K562 (cell line): ENCODE data around the gene SLC52A1. TPM values are rescaled to one million over a fixed set of nuclear protein-coding genes. Genes with fewer than 3 reads are reported as not detected.
A peak's percentile ranks its signal among the peaks of the same experiment; 100 is the strongest.

Experiments used
- ATAC-seq: fragments of 200-7000 bp; cut with Tn5 transposase; 3 replicates; pipeline ENCODE4 v1.9.1; 2020; ENCODE audit warnings: moderate library complexity
- BruUV-seq: library from RNA; stranded (reverse); fragments of 400-500 nt; replicated peaks from 2 replicates; lab custom pipeline; 2021; lab: Mats Ljungman, UMichigan
- CTCF ChIA-PET: fragments of 300-600 bp; formaldehyde crosslinking; extraction: SDS; loops from one replicate; lab custom pipeline; 2021; ENCODE audit warnings: low intra/inter-chr PET ratio; lab: Yijun Ruan, JAX
- POLR2A ChIA-PET: fragments of 300-600, 350-650 bp; sonication (Branson Sonifier 250); formaldehyde crosslinking; extraction: SDS; loops from one replicate; lab custom pipeline; 2021; ENCODE audit warnings: antibody characterized with exemption, inconsistent platforms; lab: Yijun Ruan, JAX
- DNase-seq, 4 experiments: peaks; one replicate each; pipeline versions ENCODE4 v3.0.0 to v3.0.0-alpha.2; 2011 to 2018; ENCODE audit warnings: low spot score in 3 of 4, mixed read lengths in 3 of 4; ENCODE audit errors: extremely low read depth in 1 of 4
- FAIRE-seq: peaks from 2 replicates; lab custom pipeline; 2011; peaks lifted over from hg19 to GRCh38; lab: Jason Lieb, UNC
- H2AFZ ChIP-seq: 2 replicates; pipeline ENCODE4 v1.6.0; 2011; ENCODE audit warnings: low read depth, low read length, control low read depth, inconsistent platforms
- H3K27ac ChIP-seq: fragments of 200-600 bp; 3 replicates; pipeline ENCODE4 v1.8.0; 2011; ENCODE audit warnings: low read depth, mild to moderate bottlenecking, control low read depth, inconsistent platforms, low read length, moderate library complexity, mixed read lengths; ENCODE audit errors: extremely low read depth
- H3K27me3 ChIP-seq, 2 experiments: fragments of 300-600 bp in 1 of 2; 2 replicates in 1 of 2; 3 replicates in 1 of 2; pipeline versions ENCODE4 v1.6.0 to v1.8.0; 2011; ENCODE audit warnings: inconsistent platforms in 2 of 2, low read length in 2 of 2, mild to moderate bottlenecking in 1 of 2, mixed read lengths in 1 of 2, moderate library complexity in 1 of 2; ENCODE audit not compliant: control insufficient read depth in 2 of 2, insufficient read depth in 2 of 2
- H3K36me3 ChIP-seq: fragments of 300-600 bp; 3 replicates; pipeline ENCODE4 v1.8.0; 2011; ENCODE audit warnings: mild to moderate bottlenecking, low read length, inconsistent platforms; ENCODE audit not compliant: control insufficient read depth, insufficient read depth
- H3K4me1 ChIP-seq, 2 experiments: fragments of 200-600 bp in 1 of 2; replicated peaks in 1 of 2; 2 replicates in 1 of 2; 3 replicates in 1 of 2; pipeline versions ENCODE4 v1.5.1 to v1.8.0; 2011; ENCODE audit warnings: inconsistent platforms in 2 of 2, low read length in 2 of 2, mild to moderate bottlenecking in 1 of 2, mixed read lengths in 1 of 2, moderate library complexity in 1 of 2; ENCODE audit not compliant: control insufficient read depth in 2 of 2, insufficient read depth in 2 of 2
- H3K4me2 ChIP-seq: 2 replicates; pipeline ENCODE4 v1.6.1; 2011; ENCODE audit warnings: low read length, control low read depth, inconsistent platforms, mixed read lengths; ENCODE audit not compliant: insufficient read depth
- H3K4me3 ChIP-seq: fragments of 200-600 bp; sonication (generic), shearing (Covaris generic); 2 replicates; pipeline ENCODE4 v1.5.1; 2016; ENCODE audit warnings: control low read depth, inconsistent platforms
- H3K79me2 ChIP-seq: fragments of 200-600 bp; 3 replicates; pipeline ENCODE4 v1.8.0; 2011; ENCODE audit warnings: low read length, inconsistent platforms; ENCODE audit not compliant: control insufficient read depth, insufficient read depth
- H3K9ac ChIP-seq, 2 experiments: 2 replicates each; pipeline versions ENCODE4 v1.6.0 to v1.6.1; 2011; ENCODE audit warnings: low read depth in 2 of 2, low read length in 2 of 2, control low read depth in 1 of 2, inconsistent platforms in 1 of 2, mild to moderate bottlenecking in 1 of 2, mixed read lengths in 1 of 2; ENCODE audit not compliant: insufficient read depth in 1 of 2
- H3K9me1 ChIP-seq: one replicate; pipeline ENCODE4 v1.6.0; 2011; ENCODE audit warnings: inconsistent platforms, mild to moderate bottlenecking, low read length, moderate library complexity; ENCODE audit not compliant: control insufficient read depth, insufficient read depth
- H3K9me3 ChIP-seq: replicated peaks from 2 replicates; pipeline ENCODE4 v1.5.1; 2011; ENCODE audit warnings: low read depth, low read length, inconsistent platforms; ENCODE audit not compliant: control insufficient read depth, insufficient read depth
- H4K20me1 ChIP-seq: replicated peaks from 2 replicates; pipeline ENCODE4 v1.6.1; 2011; ENCODE audit warnings: low read length, inconsistent platforms, mixed read lengths; ENCODE audit not compliant: control insufficient read depth, insufficient read depth
- BCOR ChIP-seq: fragments of 450-650 bp; IDR thresholded peaks from 2 replicates; pipeline ENCODE4 v1.6.1; 2016
- CBX1 ChIP-seq: sonication (generic); IDR thresholded peaks from 2 replicates; pipeline ENCODE4 v1.6.1; 2016; ENCODE audit warnings: antibody characterized with exemption, low read depth, mild to moderate bottlenecking
- CREM ChIP-seq: IDR thresholded peaks from 2 replicates; pipeline ENCODE4 v1.6.1; 2014; ENCODE audit warnings: antibody characterized with exemption, low read depth
- DDX20 ChIP-seq: fragments of 450-650 bp; IDR thresholded peaks from 2 replicates; pipeline ENCODE4 v1.6.1; 2016; ENCODE audit warnings: missing genetic modification characterization, low read depth, mild to moderate bottlenecking, missing compliant biosample characterization, moderate library complexity
- ETV6 ChIP-seq, 3 experiments: fragments of 150-350 bp in 1 of 3; sonication (generic) in 1 of 3; formaldehyde crosslinking in 1 of 3; IDR thresholded peaks; 2 replicates each; pipeline versions ENCODE4 v1.6.1 to v1.8.0; 2014 to 2022; ENCODE audit warnings: borderline replicate concordance in 2 of 3, low read depth in 2 of 3, antibody characterized with exemption in 1 of 3, low read length in 1 of 3, mild to moderate bottlenecking in 1 of 3, missing genetic modification reagents in 1 of 3
- FOSL1 ChIP-seq: fragments of 200-800 bp; sonication (Bioruptor generic); conservative IDR thresholded peaks from 2 replicates; pipeline ENCODE4 v1.6.1; 2016; ENCODE audit warnings: missing genetic modification characterization, missing compliant biosample characterization
- FOXP1 ChIP-seq: sonication (generic); formaldehyde crosslinking; IDR thresholded peaks from 2 replicates; pipeline ENCODE4 v1.8.0; 2022; ENCODE audit warnings: mild to moderate bottlenecking, missing genetic modification reagents
- HIVEP1 ChIP-seq: fragments of 250-450 bp; sonication (Bioruptor Pico); IDR thresholded peaks from 2 replicates; pipeline ENCODE4 v1.4.0; 2020; ENCODE audit warnings: mild to moderate bottlenecking
- KAT2B ChIP-seq: IDR thresholded peaks from one replicate; pipeline ENCODE4 v1.6.1; 2012; ENCODE audit warnings: low read depth, mild to moderate bottlenecking, control low read depth, inconsistent platforms, low read length, moderate library complexity
- POLR2AphosphoS5 ChIP-seq: IDR thresholded peaks from 2 replicates; pipeline ENCODE4 v1.6.1; 2011; ENCODE audit warnings: mild to moderate bottlenecking, low read depth, low read length, moderate library complexity; ENCODE audit not compliant: control insufficient read depth, insufficient read depth
- PYGO2 ChIP-seq: fragments of 450-650 bp; IDR thresholded peaks from 2 replicates; pipeline ENCODE4 v1.6.1; 2016; ENCODE audit warnings: mild to moderate bottlenecking, missing genetic modification characterization, moderate library complexity, missing compliant biosample characterization
- SIX5 ChIP-seq, 2 experiments: IDR thresholded peaks; 2 replicates each; pipeline ENCODE4 v1.6.1; 2011; ENCODE audit warnings: low read length in 2 of 2, borderline replicate concordance in 1 of 2, low read depth in 1 of 2, mild to moderate bottlenecking in 1 of 2, moderate library complexity in 1 of 2; ENCODE audit not compliant: insufficient read depth in 1 of 2
- TCF7L2 ChIP-seq: fragments of 150-350 bp; IDR thresholded peaks from 2 replicates; pipeline ENCODE4 v1.6.1; 2016; ENCODE audit warnings: low read depth, mild to moderate bottlenecking, low read length, moderate library complexity
- ZC3H8 ChIP-seq: fragments of 450-650 bp; IDR thresholded peaks from 2 replicates; pipeline ENCODE4 v1.6.1; 2017
- ZNF121 ChIP-seq: sonication (generic); formaldehyde crosslinking; conservative IDR thresholded peaks from 2 replicates; pipeline ENCODE4 v1.8.0; 2022; ENCODE audit warnings: missing genetic modification reagents
- ZNF584 ChIP-seq: fragments of 200-800 bp; sonication (Bioruptor generic); IDR thresholded peaks from 2 replicates; pipeline ENCODE4 v1.6.1; 2016; ENCODE audit warnings: low read depth, mild to moderate bottlenecking, missing genetic modification characterization, missing compliant biosample characterization
- WGBS: fragments of 100-300 bp; shearing (Covaris generic); methylation state at CpG from one replicate; pipeline ENCODE4 v1.1.6; 2016; ENCODE audit warnings: low coverage, mixed read lengths; ENCODE audit not compliant: insufficient coverage; ENCODE audit errors: missing lambda C conversion rate; 5-methylcytosine and 5-hydroxymethylcytosine counted together
- in situ Hi-C: fragments of 300-500 bp; cut with MboI; formaldehyde crosslinking; loops from 4 replicates; pipeline ENCODE4 v1.15.0; 2018; ENCODE audit warnings: inconsistent platforms, mixed read lengths
- intact Hi-C: fragments of 100-400 bp; cut with micrococcal nuclease; formaldehyde crosslinking; loops from 2 replicates; pipeline ENCODE4 v1.14.2; 2022
- polyA plus RNA-seq, 8 experiments: library from polyadenylated mRNA; depleted of rRNA in 4 of 8; stranded (reverse) in 5 of 8; unstranded in 3 of 8; fragments of >200 nt; fragmentation: Nextera tagmentation in 2 of 8; fragmentation: Illumina TruSeq in 1 of 8; extraction: Ambion mirVana in 2 of 8; extraction: Trizol in 1 of 8; gene quantifications; 2 replicates each; pipeline versions ENCODE4 v1.2.1 to v1.2.3, GENCODE V29; 2011 to 2014; ENCODE audit warnings: inconsistent platforms in 1 of 8, missing spikeins in 1 of 8
- total RNA-seq, 7 experiments: library from RNA; depleted of rRNA in 6 of 7; stranded (reverse); fragments of >200 nt in 6 of 7; fragmentation: Illumina TruSeq in 2 of 7; extraction: Trizol in 2 of 7; gene quantifications; 2 replicates each; pipeline versions ENCODE4 v1.2.1 to v1.2.3, GENCODE V29; 2011 to 2021; ENCODE audit warnings: low replicate concordance in 1 of 7
- TF ChIP-seq, protein P1 (sequence below): fragments of 450-650 bp; IDR thresholded peaks from 2 replicates; pipeline ENCODE4 v1.6.1; 2018; ENCODE audit not compliant: partially characterized antibody
- TF ChIP-seq, protein P2 (sequence below): IDR thresholded peaks from 2 replicates; pipeline ENCODE4 v1.6.1; 2012; ENCODE audit warnings: low read depth, low read length, improper control_type of control experiment, borderline replicate concordance

Gene SLC52A1
- total and polyA plus RNA-seq, 9 of the 15 experiments (the other 6 are each of a cell fraction or from before 2014, with no cell fraction given): 0.04 TPM; not detected in 8

DNA sequence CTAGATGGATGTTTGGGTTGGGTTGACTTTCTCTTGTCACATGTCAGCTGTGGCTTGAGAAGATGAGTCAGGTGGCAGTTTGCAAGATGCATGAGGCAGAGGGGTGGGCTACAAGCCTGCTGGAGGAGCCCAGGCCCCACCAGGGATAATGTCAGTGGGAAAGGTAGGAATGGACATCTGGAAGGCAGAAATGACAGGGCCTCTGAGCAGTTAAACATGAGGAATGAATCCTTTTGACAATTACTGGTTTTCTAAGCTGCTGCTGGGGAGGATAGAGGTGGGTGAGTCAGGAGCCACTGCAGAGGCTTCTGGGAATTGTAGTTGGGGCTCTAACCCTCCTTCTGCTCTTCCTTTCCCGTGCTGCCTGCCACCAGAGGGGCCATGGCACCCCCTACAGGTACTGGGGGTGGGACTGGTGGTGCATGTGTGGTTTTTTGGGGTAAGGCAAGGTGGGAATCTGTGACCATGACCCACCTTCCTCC, 15.7 kb downstream of the SLC52A1 start:
- 0% methylated on average over 1 of the region's 1 CpG for WGBS
- peaks cover 0 to 5% of the 10 kb centered on the region in 2 experiments; a peak in 1 of 5 replicates for H3K4me1 ChIP-seq
- no TSS peak for BruUV-seq
- no peak overlapping the region for H2AFZ ChIP-seq
- DNase-seq (peak; percentile 22 to 41 (median 27)), ATAC-seq (peak; percentile 77), FAIRE-seq (no peak)
- no peaks in the 10 kb centered on the region for H3K27me3 ChIP-seq
- intact Hi-C loops (no loop called here), in situ Hi-C loops (no loop called here)
- no peaks in the 10 kb centered on the region for H3K9me3 ChIP-seq
- H4K20me1 ChIP-seq: no peaks in the 10 kb centered on the region
- CTCF ChIA-PET: no interaction called here
- no peak overlapping the region for H3K27ac ChIP-seq
- no peaks in the 10 kb centered on the region for H3K9me1 ChIP-seq
- POLR2A ChIA-PET: interaction anchor here (1.0 kb wide), 2 partner anchors 32 to 110 kb away, joined by 3 read pairs; partner anchors contain the start of gene CAMTA2
- peaks cover 44% of the 10 kb centered on the region; the same call in 2 of the 3 replicates for H3K36me3 ChIP-seq
- no peaks in the 10 kb centered on the region for H3K79me2 ChIP-seq
- H3K4me2 ChIP-seq: no peak overlapping the region
- no peak overlapping the region for H3K9ac ChIP-seq
- H3K4me3 ChIP-seq: no peak overlapping the region
- TF ChIP-seq KAT2B (no peak), FOXP1 (CRISPR knock-in tag) (no peak), SIX5 (IDR thresholded peaks at IDR 0.05; ENCODE audit: borderline replicate concordance in 1 of 2, insufficient read depth in 1 of 2, low read depth in 1 of 2, low read length in 2 of 2) (0 out of 4 replicates have a peak, but pooled peaks of 1 of the 2 experiments have one; percentile 14), PYGO2 (no peak), CBX1 (no peak), BCOR (no peak), HIVEP1 (CRISPR knock-in tag) (no peak), CREM (no peak), TCF7L2 (no peak), ZC3H8 (no peak), DDX20 (tag) (no peak), FOSL1 (tag) (peak; percentile 54), ZNF584 (no peak), ZNF121 (no peak), POLR2AphosphoS5 (no peak), ETV6 (IDR thresholded peaks at IDR 0.05; ENCODE audit: borderline replicate concordance in 1 of 2, low read depth in 2 of 2, low read length in 1 of 2) (no peak), ETV6 (CRISPR knock-in tag; IDR thresholded peaks at IDR 0.05; ENCODE audit: borderline replicate concordance) (no peak)
- TF ChIP-seq, protein P1, sequence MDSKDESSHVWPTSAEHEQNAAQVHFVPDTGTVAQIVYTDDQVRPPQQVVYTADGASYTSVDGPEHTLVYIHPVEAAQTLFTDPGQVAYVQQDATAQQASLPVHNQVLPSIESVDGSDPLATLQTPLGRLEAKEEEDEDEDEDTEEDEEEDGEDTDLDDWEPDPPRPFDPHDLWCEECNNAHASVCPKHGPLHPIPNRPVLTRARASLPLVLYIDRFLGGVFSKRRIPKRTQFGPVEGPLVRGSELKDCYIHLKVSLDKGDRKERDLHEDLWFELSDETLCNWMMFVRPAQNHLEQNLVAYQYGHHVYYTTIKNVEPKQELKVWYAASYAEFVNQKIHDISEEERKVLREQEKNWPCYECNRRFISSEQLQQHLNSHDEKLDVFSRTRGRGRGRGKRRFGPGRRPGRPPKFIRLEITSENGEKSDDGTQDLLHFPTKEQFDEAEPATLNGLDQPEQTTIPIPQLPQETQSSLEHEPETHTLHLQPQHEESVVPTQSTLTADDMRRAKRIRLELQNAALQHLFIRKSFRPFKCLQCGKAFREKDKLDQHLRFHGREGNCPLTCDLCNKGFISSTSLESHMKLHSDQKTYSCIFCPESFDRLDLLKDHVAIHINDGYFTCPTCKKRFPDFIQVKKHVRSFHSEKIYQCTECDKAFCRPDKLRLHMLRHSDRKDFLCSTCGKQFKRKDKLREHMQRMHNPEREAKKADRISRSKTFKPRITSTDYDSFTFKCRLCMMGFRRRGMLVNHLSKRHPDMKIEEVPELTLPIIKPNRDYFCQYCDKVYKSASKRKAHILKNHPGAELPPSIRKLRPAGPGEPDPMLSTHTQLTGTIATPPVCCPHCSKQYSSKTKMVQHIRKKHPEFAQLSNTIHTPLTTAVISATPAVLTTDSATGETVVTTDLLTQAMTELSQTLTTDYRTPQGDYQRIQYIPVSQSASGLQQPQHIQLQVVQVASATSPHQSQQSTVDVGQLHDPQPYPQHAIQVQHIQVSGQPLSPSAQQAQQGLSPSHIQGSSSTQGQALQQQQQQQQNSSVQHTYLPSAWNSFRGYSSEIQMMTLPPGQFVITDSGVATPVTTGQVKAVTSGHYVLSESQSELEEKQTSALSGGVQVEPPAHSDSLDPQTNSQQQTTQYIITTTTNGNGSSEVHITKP: peak; percentile 86
- TF ChIP-seq, protein P2, sequence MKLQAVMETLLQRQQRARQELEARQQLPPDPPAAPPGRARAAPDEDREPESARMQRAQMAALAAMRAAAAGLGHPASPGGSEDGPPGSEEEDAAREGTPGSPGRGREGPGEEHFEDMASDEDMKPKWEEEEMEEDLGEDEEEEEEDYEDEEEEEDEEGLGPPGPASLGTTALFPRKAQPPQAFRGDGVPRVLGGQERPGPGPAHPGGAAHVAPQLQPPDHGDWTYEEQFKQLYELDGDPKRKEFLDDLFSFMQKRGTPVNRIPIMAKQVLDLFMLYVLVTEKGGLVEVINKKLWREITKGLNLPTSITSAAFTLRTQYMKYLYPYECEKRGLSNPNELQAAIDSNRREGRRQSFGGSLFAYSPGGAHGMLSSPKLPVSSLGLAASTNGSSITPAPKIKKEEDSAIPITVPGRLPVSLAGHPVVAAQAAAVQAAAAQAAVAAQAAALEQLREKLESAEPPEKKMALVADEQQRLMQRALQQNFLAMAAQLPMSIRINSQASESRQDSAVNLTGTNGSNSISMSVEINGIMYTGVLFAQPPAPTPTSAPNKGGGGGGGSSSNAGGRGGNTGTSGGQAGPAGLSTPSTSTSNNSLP: no peak
